ENCODE results near the gene PIGZ. TPM values are rescaled to one million over a fixed set of nuclear protein-coding genes. Genes with fewer than 3 reads are reported as not detected.

Gene PIGZ
- polyA plus RNA-seq, 3 donors from 2014 or later: 1.6 to 2.9 (median 2.3) TPM

- no peak for DNase-seq
- peaks cover 5 to 17% (median 12%) of the 10 kb centered on the region in 3 donors for H3K27me3 Mint-ChIP-seq (ENCODE audit: low read depth in 3 of 3)
- peak overlapping the region; percentile 88 to 98 (median 92) for H3K27ac Mint-ChIP-seq
- peak overlapping the region; percentile 92 to 97 (median 94) for H3K4me3 Mint-ChIP-seq
- H3K36me3 Mint-ChIP-seq: peaks cover 0 to 10% (median 4%) of the 10 kb centered on the region in 3 donors
- no peaks in the 10 kb centered on the region for H3K9me3 Mint-ChIP-seq
- peaks cover 39 to 44% of the 10 kb centered on the region in 2 donors for H3K4me1 Mint-ChIP-seq
Observed at GRCh38 chr3:196942915-196943277, 25.7 kb downstream of the PIGZ start.

GRCh38 chr3:196942226-196942914, 26.3 kb downstream of the PIGZ start, which contains the start of gene NCBP2:
Gene NCBP2, minus strand, starts transcription at chr3:196942528. Its CDS starts 25 bp downstream, at chr3:196942503.
- peaks cover 0 to 15% (median 10%) of the 10 kb centered on the region in 3 donors for H3K36me3 Mint-ChIP-seq
- H3K4me1 Mint-ChIP-seq: peaks cover 39 to 44% of the 10 kb centered on the region in 2 donors
- no peaks in the 10 kb centered on the region for H3K9me3 Mint-ChIP-seq
- peak within 1 kb of the TSS; percentile 92 to 97 (median 94) for H3K4me3 Mint-ChIP-seq
- peak; percentile 99 for DNase-seq
- peaks cover 5 to 17% (median 12%) of the 10 kb centered on the region in 3 donors for H3K27me3 Mint-ChIP-seq (ENCODE audit: low read depth in 3 of 3)
- H3K27ac Mint-ChIP-seq: peak within 1 kb of the TSS; percentile 95 to 98 (median 98)

GRCh38 chr3:196941729-196942225, 26.9 kb downstream of the PIGZ start:
- peak overlapping the region; percentile 95 to 98 (median 98) for H3K27ac Mint-ChIP-seq
- H3K4me3 Mint-ChIP-seq: peak overlapping the region; percentile 92 to 97 (median 94)
- H3K9me3 Mint-ChIP-seq: no peaks in the 10 kb centered on the region
- peaks cover 0 to 21% (median 16%) of the 10 kb centered on the region in 3 donors for H3K36me3 Mint-ChIP-seq
- peaks cover 5 to 17% (median 12%) of the 10 kb centered on the region in 3 donors for H3K27me3 Mint-ChIP-seq (ENCODE audit: low read depth in 3 of 3)
- peak in 1 of 3 donors; percentile 53 for DNase-seq
- peaks cover 39 to 44% of the 10 kb centered on the region in 2 donors for H3K4me1 Mint-ChIP-seq

- peaks cover 27 to 29% of the 10 kb centered on the region in 2 donors for H3K4me1 Mint-ChIP-seq
- peaks cover 11 to 42% (median 26%) of the 10 kb centered on the region in 3 donors for H3K36me3 Mint-ChIP-seq
- H3K27ac Mint-ChIP-seq: peak overlapping the region in 1 of 6 donors; percentile 62
- DNase-seq: no peak
- H3K4me3 Mint-ChIP-seq: no peak overlapping the region
- peaks cover 5 to 17% (median 12%) of the 10 kb centered on the region in 3 donors for H3K27me3 Mint-ChIP-seq (ENCODE audit: low read depth in 3 of 3)
- H3K9me3 Mint-ChIP-seq: no peaks in the 10 kb centered on the region
Observed at GRCh38 chr3:196938576-196938975, 30.1 kb downstream of the PIGZ start.

- no peak for DNase-seq
- peaks cover 11 to 42% (median 26%) of the 10 kb centered on the region in 3 donors for H3K36me3 Mint-ChIP-seq
- H3K27ac Mint-ChIP-seq: peak overlapping the region in 1 of 6 donors; percentile 35
- H3K9me3 Mint-ChIP-seq: no peaks in the 10 kb centered on the region
- no peak overlapping the region for H3K4me3 Mint-ChIP-seq
- peaks cover 22 to 25% of the 10 kb centered on the region in 2 donors for H3K4me1 Mint-ChIP-seq
- peaks cover 5 to 14% (median 10%) of the 10 kb centered on the region in 3 donors for H3K27me3 Mint-ChIP-seq (ENCODE audit: low read depth in 3 of 3)
Observed at GRCh38 chr3:196938124-196938523, 30.5 kb downstream of the PIGZ start.

- Mint-ChIP-seq H3K4me1 (peaks cover 8 to 9% of the 10 kb centered on the region in 2 donors), H3K36me3 (peaks cover 18 to 55% (median 26%) of the 10 kb centered on the region in 3 donors), H3K9me3 (no peaks in the 10 kb centered on the region), H3K27me3 (ENCODE audit: low read depth in 3 of 3) (peaks cover 0 to 1% (median 0%) of the 10 kb centered on the region in 3 donors), H3K4me3 (no peak overlapping the region), H3K27ac (peak overlapping the region in 3 of 6 donors; percentile 24 to 28 (median 28))
- no peak for DNase-seq
Observed at GRCh38 chr3:196936288-196936687, 32.3 kb downstream of the PIGZ start.

- Mint-ChIP-seq H3K4me3 (no peak overlapping the region), H3K4me1 (no peaks in the 10 kb centered on the region), H3K27ac (no peak overlapping the region), H3K9me3 (no peaks in the 10 kb centered on the region), H3K36me3 (peaks cover 18 to 56% (median 19%) of the 10 kb centered on the region in 3 donors), H3K27me3 (ENCODE audit: low read depth in 3 of 3) (no peaks in the 10 kb centered on the region)
- no peak for DNase-seq
Observed at GRCh38 chr3:196932600-196932999, 36.0 kb downstream of the PIGZ start.

- Mint-ChIP-seq H3K36me3 (peaks cover 13 to 50% (median 18%) of the 10 kb centered on the region in 3 donors), H3K4me1 (no peaks in the 10 kb centered on the region), H3K27me3 (ENCODE audit: low read depth in 3 of 3) (peaks cover 0 to 1% (median 0%) of the 10 kb centered on the region in 3 donors), H3K27ac (peak overlapping the region in 1 of 6 donors; percentile 28), H3K4me3 (no peak overlapping the region), H3K9me3 (no peaks in the 10 kb centered on the region)
- DNase-seq: no peak
Observed at GRCh38 chr3:196931828-196932587, 36.6 kb downstream of the PIGZ start.

- Mint-ChIP-seq H3K4me1 (no peaks in the 10 kb centered on the region), H3K27ac (no peak overlapping the region), H3K27me3 (ENCODE audit: low read depth in 3 of 3) (peaks cover 0 to 1% (median 0%) of the 10 kb centered on the region in 3 donors), H3K4me3 (no peak overlapping the region), H3K9me3 (no peaks in the 10 kb centered on the region), H3K36me3 (peaks cover 5 to 42% (median 13%) of the 10 kb centered on the region in 3 donors)
- no peak for DNase-seq
Observed at GRCh38 chr3:196931157-196931556, 37.5 kb downstream of the PIGZ start.

- DNase-seq: no peak
- H3K27me3 Mint-ChIP-seq (ENCODE audit: low read depth in 3 of 3): peaks cover 0 to 1% (median 0%) of the 10 kb centered on the region in 3 donors
- no peak overlapping the region for H3K4me3 Mint-ChIP-seq
- H3K4me1 Mint-ChIP-seq: no peaks in the 10 kb centered on the region
- H3K36me3 Mint-ChIP-seq: peaks cover 0 to 27% (median 7%) of the 10 kb centered on the region in 3 donors
- peak overlapping the region in 2 of 6 donors; percentile 8 to 26 for H3K27ac Mint-ChIP-seq
- no peaks in the 10 kb centered on the region for H3K9me3 Mint-ChIP-seq
Observed at GRCh38 chr3:196927571-196928453, 40.8 kb downstream of the PIGZ start.

GRCh38 chr3:196920733-196921132, 47.9 kb downstream of the PIGZ start:
- Mint-ChIP-seq H3K4me1 (no peaks in the 10 kb centered on the region), H3K27ac (peak overlapping the region in 1 of 6 donors; percentile 40), H3K36me3 (peaks cover 8 to 12% (median 8%) of the 10 kb centered on the region in 3 donors), H3K9me3 (peaks cover 0 to 2% (median 0%) of the 10 kb centered on the region in 6 donors), H3K27me3 (ENCODE audit: low read depth in 3 of 3) (no peaks in the 10 kb centered on the region), H3K4me3 (no peak overlapping the region)
- DNase-seq: no peak

- no peak overlapping the region for H3K27ac Mint-ChIP-seq
- H3K36me3 Mint-ChIP-seq: peaks cover 18 to 25% (median 20%) of the 10 kb centered on the region in 3 donors
- H3K4me3 Mint-ChIP-seq: no peak overlapping the region
Observed at GRCh38 chr3:196918968-196919367, 49.7 kb downstream of the PIGZ start.

GRCh38 chr3:196916995-196917394, 51.6 kb downstream of the PIGZ start:
- H3K27ac Mint-ChIP-seq: no peak overlapping the region
- H3K36me3 Mint-ChIP-seq: peaks cover 18 to 25% (median 20%) of the 10 kb centered on the region in 3 donors

More at GRCh38 chr3:196918968-196919367, 49.7 kb downstream of the PIGZ start:
- Mint-ChIP-seq H3K9me3 (peaks cover 0 to 2% (median 0%) of the 10 kb centered on the region in 6 donors), H3K4me1 (no peaks in the 10 kb centered on the region), H3K27me3 (ENCODE audit: low read depth in 3 of 3) (no peaks in the 10 kb centered on the region)
- no peak for DNase-seq

More at GRCh38 chr3:196916995-196917394, 51.6 kb downstream of the PIGZ start:
- H3K4me1 Mint-ChIP-seq: no peaks in the 10 kb centered on the region
- no peaks in the 10 kb centered on the region for H3K27me3 Mint-ChIP-seq (ENCODE audit: low read depth in 3 of 3)
- no peak for DNase-seq
- H3K4me3 Mint-ChIP-seq: no peak overlapping the region
- H3K9me3 Mint-ChIP-seq: peaks cover 0 to 2% (median 0%) of the 10 kb centered on the region in 6 donors
